NCI-H146 treated with DMSO at 0.1 percent for 48 hours (cell line): ENCODE measurements around the gene ATAD2B.

Experiments
- DNase-seq: peaks from one replicate; lab custom pipeline; 2025; ENCODE audit not compliant: unreplicated experiment; lab: John Stamatoyannopoulos, UW

The ATAD2B gene

DNA sequence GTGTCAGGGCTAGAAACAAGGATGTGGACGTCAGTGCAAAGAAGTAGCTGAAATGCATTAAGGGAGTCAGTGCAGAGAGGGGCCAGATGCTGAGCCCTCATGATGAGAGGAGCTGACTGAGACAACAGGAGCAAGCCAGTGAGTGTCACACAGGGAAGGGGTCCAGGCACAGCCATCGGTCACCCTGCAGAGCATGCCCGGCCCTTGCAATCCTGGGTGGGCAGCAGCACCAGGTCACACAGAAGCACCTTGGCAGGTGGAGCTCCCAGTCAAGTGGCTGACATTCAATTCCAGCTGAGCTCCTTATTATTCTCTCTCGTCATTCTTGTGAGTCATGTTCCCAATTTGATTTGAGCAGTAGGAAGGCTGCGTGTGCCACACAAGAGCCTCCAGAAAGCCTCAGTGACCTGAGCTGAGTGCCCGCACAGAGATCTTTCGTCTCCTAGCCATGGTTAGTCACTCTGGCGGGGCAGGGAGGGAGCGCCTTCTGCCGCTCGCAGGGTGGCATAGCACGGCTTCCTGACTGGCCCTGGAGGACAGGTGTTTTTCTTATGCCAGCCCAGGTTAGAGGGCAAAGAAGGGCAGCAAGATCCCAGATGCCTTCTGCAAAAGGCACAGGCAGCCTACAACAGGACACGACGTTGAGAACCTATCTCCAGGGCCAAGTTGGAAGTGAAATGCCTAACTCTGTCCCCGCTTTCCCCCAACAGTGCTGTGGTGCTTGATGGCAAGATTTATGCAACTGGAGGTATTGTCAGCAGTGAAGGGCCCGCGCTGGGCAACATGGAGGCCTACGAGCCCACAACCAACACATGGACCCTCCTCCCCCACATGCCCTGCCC is 220.9 kb downstream of the ATAD2B start:
- no peak for DNase-seq

DNA sequence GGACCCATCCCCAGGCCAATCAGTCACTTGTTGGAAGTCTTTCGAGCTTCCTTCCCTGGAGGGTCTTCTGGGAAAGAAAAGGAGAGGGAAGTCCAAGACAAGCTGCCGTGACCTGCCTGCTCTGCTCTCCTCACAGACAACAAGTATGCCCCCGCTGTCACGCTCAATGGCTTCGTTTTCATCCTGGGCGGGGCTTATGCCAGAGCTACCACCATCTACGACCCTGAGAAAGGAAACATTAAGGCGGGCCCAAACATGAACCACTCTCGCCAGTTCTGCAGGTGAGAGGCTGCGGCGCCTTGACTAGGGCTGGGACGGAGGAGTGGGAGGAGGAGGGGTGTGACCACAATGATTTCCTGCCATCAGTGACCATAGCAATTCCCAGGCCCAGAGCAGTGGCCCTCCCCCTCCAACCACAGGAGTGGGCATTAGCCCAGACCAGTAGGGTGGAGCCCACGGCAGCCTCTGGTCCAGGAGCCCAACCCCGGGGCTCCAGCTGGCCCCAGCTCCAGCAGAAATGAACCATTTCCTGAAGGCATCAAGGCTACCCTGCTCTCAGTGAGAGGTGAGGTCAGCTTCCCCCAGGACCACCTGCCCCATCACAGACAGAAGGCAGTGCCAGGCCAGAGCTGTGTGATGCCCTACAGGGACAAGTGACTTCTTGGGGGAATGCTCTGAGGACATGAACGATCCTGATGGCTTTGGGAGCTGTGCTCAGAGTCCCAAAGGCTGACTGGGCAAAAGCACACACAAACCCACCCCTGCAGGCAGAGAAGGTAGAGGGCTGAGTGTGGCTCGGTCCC is 223.1 kb downstream of the ATAD2B start:
- DNase-seq = no peak

DNA sequence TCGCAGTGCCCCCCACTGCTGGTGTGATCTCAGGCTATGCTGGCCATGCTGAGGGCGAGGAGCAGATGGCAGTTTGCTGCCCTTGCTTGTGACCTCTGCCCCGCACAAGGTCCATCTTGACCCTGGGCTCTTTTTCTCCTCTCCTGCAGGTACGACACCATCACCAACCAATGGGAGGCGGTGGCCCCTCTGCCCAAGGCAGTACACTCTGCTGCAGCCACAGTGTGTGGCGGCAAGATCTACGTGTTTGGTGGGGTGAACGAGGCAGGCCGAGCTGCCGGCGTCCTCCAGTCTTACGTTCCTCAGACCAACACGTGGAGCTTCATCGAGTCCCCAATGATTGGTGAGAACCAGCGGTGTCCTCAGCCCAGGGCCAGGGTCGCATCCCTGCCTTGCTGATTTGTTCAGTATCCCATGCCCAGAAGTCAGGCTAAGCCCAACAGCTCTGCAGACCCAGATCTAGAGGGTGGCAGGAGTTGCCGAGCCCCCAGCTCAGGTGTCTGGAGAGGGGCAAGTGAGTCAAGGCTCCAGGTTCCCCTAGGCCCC is 223.8 kb downstream of the ATAD2B start:
- no peak for DNase-seq

DNA sequence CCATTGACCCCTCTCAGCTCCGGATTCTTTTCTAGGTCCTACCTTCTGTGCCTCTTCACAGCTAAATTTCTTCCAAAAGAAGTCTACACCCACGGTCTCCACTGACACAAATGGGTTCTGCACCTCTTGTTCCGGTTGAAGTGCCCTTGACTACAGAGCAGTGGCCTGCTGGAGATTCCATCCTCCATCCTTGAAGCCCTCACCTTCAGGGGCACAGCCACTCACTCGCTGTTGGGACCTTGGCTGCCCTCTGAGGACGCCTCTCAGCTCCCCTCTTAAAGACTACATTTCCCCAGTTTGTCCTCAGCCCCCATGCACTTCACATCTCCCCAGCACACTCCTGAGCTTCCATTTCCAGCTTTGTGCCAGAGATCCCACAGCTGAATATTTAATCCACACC is 226.3 kb downstream of the ATAD2B start:
- DNase-seq = no peak

DNA sequence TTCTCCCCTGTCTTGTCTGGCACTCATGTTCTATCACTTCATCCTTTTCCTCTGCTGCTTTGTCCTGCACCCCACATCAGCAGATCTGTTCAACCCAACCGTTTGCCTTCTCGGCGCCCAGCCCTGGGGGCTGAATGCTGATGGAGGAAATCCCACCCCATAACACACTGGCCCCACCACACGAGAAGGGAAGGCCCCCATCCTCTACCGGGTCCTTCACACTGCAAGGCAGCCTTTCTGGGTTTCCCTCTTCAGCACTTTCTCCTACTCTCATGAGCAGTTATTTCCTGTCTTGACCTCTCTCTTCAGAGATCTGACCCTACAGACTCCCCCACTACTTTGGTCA is 227.4 kb downstream of the ATAD2B start:
- no peak for DNase-seq

DNA sequence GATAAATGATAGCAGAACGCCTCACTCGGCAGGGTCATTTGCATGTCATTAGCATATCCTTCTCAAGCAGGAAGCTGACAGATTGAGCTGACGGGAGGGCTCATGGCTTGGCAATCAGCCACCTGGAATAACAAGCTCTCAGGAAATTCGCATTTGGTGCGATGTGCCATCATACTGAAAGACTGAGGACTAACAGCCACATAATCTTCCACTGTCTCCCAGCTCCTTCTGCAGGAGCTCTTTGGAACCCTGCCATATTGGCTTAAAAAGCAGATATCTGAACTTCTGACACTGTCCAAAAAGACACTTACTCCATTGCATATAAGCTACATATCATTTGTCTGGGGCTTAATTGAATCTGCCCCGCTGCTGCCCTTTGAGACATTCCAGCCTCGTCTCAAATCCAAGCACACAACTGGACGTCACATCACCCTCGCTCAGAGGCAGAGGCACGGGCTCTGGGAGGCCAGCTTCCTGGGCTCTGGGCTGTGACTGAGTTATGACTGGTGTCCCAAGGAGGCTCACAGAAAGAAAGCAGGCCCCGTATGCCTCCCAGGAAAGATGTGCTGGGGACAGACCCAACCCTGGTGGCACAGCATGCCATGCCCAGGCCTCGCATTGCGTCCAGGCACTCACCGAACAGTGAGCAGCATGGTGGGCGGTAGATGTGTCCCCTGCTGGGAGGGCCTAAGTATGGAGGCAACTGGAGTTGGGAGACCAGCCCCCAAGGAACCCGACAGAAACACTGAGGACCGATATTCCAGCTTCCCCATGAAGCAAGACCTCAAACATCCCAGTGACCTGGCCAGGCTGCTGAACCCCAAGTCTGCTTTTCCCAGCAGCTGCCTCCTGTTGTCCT is 228.0 kb downstream of the ATAD2B start:
- DNase-seq = no peak
